NCI-H524 (cell line): ENCODE data around the gene IGF1.
"Not testable (repeated sequence)": the region's sequence is repeated elsewhere in the genome, so short reads cannot be mapped to it uniquely, and the experiment has no call there.

Experiments used
- DNase-seq, 2 experiments: peaks; one replicate each; lab custom pipeline; 2025; lab: John Stamatoyannopoulos, UW

The IGF1 gene

GRCh38 chr12:102379346-102380162, 100.8 kb downstream of the IGF1 start:
- DNase-seq, result no peak

GRCh38 chr12:102376781-102377180, 103.6 kb downstream of the IGF1 start:
- no peak for DNase-seq

GRCh38 chr12:102376181-102376747, 104.1 kb downstream of the IGF1 start:
- no peak for DNase-seq

GRCh38 chr12:102374190-102374589, 106.2 kb downstream of the IGF1 start:
- no peak for DNase-seq

- DNase-seq, result no peak
Observed at GRCh38 chr12:102372087-102372486, 108.3 kb downstream of the IGF1 start.

- no peak for DNase-seq
Observed at GRCh38 chr12:102371165-102371564, 109.2 kb downstream of the IGF1 start.

GRCh38 chr12:102369876-102370275, 110.5 kb downstream of the IGF1 start:
- DNase-seq, result no peak

GRCh38 chr12:102365365-102365764, 115.0 kb downstream of the IGF1 start:
- DNase-seq, result no peak

- DNase-seq, result no peak
Observed at GRCh38 chr12:102364709-102365108, 115.7 kb downstream of the IGF1 start.

GRCh38 chr12:102356690-102357089, 123.7 kb downstream of the IGF1 start:
- DNase-seq, result peak in 1 of 2 experiments; percentile 51

GRCh38 chr12:102354281-102354680, 126.1 kb downstream of the IGF1 start:
- DNase-seq, result not testable (repeated sequence)

GRCh38 chr12:102351322-102351721, 129.0 kb downstream of the IGF1 start:
- DNase-seq, result no peak

- peak in 1 of 2 experiments; percentile 26 for DNase-seq
Observed at GRCh38 chr12:102350070-102350469, 130.3 kb downstream of the IGF1 start.

- DNase-seq, result no peak
Observed at GRCh38 chr12:102349079-102349478, 131.3 kb downstream of the IGF1 start.

- DNase-seq, result no peak
Observed at GRCh38 chr12:102347811-102348210, 132.6 kb downstream of the IGF1 start.
